HG03060 (cell line): ENCODE data around the gene SALL3.

Experiments used
- ATAC-seq: cut with Tn5 transposase; IDR thresholded peaks from one replicate; pipeline ENCODE4 v1.9.1; 2021; ENCODE audit warnings: low read depth, moderate number of reproducible peaks; ENCODE audit not compliant: unreplicated experiment

Gene SALL3

DNA sequence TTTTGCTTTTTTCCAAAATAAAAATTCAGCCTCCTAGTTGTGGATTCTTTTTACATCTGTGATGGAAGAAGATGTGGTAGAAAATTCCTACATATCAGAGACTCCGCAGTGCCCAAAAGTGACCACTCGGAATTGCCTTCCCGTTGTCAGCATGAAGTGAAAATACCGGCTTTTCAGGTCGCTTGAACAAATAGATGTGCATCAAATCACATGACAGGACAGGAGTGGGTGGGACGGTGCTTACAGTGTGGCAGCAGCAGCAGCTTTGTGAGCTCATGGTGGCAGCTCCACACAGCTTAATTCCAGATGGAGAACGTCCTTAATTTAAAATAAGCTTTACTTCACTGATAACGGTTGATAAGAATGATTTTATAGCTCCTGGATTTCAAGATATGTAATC lies 20.3 kb downstream of the SALL3 start:
- ATAC-seq, result no peak

DNA sequence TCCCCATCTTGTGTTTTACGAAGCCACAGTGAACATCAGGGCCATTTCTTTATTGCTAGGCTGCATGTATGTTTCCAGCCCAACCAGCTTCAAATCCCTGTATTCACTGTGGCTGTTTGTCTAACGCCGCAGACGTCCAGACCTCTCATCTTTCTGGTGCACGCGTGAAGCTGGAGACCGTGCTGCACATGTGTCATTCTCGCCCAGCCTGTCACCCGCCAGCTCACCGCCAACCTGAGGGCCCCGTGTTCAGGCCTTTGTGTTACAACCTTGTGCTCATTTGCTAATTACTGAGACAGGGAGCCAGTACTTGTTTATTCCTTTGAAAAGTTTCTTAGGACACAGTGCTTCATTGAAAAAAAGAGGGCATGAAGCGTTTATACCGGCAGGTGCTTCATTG lies 21.4 kb downstream of the SALL3 start:
- ATAC-seq, result no peak

DNA sequence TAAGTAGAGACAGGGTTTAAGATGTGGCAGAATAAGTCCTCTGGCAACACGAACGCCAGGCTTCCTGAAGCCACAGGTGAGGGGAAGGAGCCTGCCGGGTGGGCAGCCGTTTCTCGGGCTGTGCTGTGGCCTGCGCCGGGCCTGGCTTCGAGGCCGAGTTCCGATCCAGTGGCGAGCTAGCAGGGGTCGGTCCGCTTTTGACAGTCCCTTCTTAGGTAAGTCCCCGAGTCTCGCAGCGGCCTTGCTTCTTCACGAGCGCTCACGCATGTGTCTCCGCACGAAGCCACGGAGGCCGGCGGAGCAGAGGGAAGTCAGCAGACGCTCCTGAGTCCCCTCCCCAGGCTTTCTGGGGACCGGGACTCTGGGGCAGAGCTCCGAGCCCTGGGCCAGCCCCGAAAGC lies 26.0 kb downstream of the SALL3 start:
- no peak for ATAC-seq

DNA sequence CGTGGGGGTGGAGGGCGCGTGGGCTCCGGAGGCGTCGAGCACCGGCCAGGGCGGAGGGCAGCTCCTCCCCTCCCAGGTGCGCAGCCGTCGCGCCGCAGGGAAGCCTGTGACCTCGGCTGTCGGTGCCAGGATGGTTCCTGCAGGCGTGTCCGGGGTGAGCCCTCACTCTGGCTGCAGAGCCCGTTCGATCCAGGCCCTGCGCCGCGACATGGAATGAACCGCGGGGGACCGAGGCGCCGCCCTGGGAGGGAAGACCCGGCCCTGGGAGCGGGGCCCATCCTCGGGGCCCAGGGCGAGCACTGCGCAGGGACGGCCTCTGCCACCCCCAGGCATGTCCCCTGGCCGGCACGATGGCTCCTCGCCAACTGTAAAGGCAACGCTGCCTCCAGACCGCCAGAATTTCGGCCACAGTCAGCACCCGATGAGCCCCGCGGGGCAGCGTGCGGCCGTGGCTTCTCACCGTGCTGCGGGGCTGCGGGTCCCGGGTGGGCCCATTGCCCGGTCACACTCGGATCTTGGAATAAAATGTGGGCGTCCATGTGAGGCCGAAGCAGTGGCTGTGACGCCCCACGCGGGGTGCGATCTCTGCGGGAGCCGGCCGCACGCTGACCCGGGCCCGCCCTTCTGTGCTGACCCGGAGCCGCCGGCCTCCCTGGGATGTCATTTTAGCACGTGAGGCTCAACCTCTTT lies 26.6 kb downstream of the SALL3 start:
- ATAC-seq, result no peak

DNA sequence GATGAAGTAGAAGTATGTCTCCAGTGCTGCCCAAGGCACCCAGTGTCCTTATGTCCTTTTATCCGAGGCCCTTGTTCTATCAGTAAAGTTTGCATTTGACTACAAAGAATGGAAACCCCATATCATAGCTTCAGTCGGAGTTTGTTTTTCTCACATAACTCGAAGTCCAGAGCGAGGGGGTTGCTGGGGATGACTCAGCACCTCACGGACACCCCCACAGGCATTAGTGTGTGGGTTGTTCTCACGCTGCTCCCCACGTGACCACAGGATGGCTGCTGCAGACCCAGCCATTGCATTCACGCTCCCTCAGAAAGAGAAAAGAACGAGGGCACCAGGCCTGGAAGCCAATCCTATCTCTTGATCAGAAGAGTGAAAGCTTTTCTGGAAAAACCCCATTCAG lies 27.8 kb downstream of the SALL3 start:
- no peak for ATAC-seq

DNA sequence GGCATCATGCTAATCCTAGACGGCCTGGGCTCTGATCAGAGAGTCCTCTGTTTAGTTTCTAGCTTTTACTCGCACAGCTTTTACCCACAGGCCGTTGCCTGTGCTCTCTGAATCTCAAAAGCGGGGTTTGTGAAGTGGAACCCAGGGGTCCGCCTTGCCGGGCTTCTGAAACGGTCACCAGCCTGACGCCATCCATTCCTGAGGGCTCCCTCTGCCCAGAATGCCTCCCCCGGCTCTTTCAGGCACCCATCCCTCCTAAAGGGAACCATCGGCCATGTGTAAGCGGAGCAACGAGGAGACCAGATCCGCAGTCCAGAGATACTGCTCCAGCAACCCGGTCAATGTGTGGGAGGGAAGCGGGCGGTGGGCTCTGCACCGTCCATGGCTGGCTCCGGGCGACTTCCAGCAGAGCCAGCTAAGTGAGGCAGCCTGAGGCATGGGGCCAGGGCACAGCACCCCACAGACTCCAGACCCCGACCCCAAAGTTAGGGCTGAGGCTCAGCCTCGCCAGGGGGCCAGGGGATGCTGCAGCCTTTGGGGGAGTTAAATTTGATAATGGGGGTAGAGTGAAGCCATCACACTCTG lies 28.8 kb downstream of the SALL3 start:
- no peak for ATAC-seq

DNA sequence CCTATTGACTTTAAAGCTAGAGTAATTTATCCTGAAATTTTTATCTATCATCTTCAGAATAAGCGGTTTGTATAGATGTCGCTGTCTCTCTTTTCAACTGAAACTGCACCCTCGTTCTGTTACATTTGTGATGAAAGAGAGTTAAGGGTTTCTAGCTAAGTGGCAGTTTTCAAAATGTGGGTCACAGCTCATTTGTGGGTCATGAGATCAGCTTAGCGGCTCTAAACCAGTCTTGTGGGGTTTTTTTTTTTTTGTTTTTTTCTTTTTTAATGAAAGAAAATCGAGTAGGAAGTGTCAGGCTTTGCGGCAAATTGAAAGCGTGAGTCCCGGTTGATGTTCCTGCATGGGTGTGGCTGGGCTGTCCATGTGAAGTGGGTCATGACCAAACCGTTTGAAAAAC lies 31.2 kb downstream of the SALL3 start:
- no peak for ATAC-seq

DNA sequence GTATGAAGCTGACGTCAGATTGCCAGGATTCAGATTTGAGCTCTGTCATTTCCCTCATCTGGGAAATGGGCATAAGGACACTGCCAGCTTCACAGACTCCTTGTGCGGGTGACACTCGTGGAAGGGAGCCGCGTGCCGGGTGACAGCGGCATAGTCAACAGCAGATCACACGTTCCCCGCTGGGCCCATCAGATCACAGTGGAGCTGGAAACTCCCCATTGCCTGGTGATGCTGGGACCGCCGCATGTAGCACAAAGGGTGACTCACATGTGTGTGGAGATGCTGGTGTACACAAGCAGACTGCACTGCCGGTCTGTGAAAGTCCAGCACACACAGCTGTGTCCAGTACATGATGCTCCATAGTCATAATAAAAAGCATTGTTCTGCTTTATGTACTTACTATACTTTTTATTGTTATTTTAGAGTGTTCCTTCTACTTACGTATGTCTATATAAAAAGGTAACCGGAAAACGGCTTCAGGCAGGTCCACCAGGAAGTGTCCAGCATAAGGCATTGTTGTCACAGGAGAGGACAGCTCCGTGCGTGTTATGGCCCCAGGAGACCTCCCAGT lies 31.8 kb downstream of the SALL3 start:
- no peak for ATAC-seq

DNA sequence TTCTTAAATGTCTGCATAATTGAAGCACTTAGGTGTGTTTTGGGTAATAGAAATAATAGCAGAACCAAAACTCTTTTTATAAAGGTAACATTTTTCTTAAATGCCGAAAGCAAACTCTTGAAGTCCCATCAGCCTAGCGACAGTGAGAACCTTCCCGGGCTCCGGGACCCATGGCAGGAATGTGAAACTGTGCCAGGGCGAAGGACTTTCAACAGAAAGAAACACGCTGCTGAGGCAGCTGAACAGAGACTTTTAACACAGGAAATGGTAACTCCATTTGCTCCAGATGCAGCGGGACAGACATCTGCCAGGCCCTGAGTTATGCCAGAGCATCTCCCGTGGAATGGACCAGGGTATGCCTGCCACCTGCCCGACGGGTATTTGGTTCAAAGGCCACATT lies 34.3 kb downstream of the SALL3 start:
- no peak for ATAC-seq

DNA sequence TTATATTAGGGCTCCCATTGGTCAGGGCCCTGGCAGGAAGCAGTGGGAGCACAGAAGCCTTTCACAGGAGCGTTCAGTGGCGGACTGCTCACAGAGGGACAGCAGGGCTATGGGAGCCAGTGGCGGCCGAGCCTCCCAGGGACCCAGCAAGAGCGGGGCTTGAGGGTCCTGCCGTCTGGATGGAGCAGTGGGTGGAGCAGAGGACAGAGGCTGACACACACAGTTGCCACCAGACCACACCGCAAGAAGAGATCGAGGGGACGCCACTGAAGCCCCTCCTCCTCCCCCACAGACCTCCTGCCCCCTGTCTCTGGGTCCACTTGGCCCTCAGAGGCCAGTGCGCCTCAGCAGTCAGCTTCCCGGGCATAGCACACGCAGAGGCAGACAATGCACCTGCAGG lies 39.3 kb downstream of the SALL3 start:
- ATAC-seq, result no peak

DNA sequence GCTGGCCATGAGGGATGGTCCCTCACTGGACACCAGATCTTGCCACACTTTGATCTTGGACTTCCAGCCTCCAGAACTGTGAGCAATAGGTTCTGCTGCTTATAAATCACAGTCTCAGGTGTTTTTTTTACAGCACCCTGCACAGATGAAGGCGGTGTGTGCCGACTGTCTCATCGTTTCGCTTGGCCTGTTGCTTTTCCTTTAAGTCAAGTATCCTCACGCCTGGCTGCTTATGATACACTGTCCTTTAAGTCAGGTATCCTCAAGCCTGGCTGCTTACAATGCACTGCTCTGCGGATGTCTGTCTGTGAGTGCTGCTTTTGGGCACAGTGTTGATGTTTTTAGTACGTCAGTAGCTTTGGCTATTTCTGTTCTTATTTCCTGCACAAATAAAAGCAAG lies 40.3 kb downstream of the SALL3 start:
- ATAC-seq, result no peak

DNA sequence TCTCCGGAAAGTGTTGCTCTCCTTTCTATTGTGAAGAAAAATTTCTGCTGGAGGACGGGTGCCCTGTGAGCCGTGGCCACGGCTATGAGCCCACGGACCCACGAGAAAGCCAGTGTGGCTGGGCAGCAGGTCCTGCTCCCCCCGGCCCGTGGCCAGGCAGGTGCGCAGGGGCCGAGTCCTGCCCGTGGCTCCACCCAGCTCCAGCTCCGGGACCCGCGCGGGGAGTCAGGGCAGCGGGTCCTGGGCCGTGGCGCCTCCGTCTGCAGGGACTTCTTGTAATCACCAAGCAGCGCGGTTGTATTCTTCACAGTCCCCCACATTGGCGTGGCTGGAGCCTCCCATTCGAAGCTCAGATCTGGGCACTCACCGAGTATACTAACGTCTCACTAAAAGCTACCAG lies 43.0 kb downstream of the SALL3 start:
- no peak for ATAC-seq

DNA sequence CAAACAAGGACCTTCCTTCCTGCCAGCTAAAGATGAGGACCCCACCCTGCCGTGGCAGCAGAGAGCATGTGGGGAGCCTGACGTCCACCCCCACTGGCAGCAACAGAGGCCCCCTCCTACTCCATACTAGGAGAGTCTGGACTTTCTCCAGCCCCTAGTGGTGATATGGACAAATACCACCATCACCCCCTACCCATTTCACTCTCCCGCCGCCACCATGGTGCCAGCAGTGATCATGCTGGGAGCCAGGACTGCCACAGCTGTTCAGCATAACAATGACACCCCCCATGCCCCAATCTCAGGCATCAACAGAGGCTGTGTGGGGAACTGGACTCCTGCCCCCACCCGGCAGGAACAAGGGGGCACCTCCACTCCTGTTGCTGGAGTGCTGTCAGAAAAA lies 46.9 kb downstream of the SALL3 start:
- ATAC-seq, result no peak

DNA sequence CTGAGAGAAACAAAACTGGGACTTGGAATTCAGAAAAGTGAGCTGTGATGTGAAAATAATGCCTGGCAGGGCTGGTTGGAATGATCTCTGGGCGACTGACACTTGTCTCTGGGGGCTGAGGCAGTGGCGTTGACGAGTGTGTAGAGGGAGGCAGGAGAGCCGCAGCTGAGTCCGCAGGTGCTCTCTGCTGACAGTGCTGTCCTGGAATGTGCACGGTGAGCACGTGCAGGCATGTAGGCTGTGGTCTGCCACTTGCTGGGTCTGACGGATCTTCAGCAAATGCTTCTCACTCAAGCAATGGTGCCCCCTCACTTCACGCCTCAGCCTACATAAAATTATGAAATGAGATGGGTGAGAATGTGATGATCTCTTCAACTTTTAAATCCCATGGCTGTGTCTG lies 51.1 kb downstream of the SALL3 start:
- no peak for ATAC-seq

DNA sequence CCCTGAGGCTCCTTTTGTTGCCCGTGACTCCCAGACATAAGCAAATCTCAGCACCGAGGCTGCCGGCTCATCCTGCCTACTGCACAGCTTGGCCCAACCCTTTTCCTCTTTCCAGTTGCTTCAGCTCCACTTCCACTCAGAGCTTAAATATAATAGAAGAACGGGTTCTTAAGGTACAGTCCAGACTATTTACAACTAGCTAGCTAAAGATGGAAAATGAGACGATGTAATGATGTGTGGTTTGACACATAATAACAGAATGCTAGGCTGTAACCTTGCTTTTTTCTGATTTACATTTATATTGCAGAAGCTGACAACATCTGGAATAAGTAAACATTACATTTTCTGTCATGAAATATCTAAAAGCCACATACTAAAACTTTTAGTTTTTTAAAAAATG lies 62.7 kb downstream of the SALL3 start:
- no peak for ATAC-seq

DNA sequence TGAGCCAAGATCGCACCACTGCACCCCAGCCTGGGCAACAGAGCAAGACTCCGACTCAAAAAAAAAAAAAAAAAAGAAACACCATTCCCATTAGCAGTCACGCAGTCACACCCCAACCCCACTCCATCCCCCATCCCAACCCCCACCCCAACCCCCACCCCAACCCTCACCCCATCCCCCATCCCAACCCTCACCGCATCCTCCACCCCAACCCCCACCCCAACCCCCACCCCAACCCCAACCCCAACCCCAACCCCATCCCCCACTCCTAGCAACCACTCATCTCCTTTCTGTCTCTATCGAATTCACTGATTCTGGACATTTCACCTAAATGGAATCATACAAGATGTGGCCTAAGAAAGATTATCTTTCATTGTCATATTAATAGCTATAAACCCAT lies 63.7 kb downstream of the SALL3 start:
- no peak for ATAC-seq

DNA sequence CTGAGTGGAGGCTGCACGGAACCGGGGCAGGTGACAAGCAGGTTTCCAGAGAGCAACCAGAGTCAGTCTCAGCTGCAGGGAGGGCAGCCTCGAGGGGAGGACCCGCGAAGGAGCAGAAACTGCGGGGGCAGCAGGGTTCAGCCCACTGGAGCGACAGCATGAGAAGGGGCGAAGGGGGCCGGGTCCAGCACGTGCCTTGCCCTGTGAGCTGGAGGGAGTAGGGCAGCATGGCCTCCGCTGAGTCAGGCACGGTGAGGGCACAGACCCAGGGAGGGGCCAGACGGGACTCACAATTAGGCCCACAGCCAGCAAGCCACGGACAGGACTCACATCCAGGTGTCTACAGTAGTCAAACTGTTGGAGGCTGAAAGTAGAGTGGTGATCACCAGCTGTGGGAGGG lies 66.9 kb downstream of the SALL3 start:
- ATAC-seq, result no peak

DNA sequence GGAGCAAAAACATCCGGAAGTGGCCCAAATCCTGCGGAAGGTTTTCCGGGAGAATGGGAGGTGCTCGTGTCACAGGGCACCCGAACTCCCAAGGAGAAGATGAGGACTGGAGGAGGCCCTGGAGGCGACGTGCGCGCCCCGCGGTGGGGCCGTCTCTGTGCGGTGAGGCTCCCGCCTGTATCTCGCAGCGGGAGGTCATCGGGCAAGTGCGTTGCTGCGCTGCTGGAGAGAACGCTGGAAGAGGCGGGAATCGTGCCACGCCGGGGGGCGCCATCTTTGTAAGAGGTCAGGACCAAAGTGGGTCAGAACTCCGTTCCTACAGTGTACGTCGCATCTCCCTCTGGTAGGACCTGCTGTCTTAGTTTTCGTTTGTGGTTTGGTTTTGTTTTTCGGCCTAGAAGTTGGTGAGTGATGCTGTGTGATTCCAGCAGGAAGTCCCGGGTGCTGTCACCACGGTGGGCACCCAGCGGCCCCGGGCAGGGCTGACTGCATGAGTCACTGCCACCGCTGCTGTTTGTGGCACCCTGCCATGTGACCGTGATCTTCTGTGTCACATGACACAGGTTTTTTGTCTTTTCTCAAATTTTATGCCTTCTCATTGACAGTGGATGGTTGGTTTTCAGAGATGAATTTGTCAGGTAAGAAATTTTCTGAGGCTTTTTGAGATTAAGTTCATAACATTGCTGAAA lies 68.1 kb downstream of the SALL3 start:
- no peak for ATAC-seq

DNA sequence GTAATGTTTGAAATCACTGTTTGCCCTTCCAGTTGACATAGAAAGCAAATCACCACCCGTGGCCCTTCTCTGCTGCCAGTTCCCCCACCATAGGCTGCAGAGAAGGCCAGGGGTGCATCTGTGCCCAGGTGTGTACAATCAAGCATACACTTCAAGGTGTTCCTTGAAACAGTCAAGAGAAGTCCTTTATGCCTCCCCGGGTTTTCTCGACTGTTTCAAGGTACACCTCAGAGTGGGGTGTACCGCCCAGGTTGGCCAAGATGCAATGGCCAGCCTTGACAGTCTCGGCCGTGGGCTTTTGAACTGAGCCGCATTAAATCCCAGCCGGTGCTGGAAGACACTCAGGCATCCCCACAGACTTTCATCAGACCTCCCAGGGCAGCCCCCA lies 68.6 kb downstream of the SALL3 start:
- no peak for ATAC-seq

DNA sequence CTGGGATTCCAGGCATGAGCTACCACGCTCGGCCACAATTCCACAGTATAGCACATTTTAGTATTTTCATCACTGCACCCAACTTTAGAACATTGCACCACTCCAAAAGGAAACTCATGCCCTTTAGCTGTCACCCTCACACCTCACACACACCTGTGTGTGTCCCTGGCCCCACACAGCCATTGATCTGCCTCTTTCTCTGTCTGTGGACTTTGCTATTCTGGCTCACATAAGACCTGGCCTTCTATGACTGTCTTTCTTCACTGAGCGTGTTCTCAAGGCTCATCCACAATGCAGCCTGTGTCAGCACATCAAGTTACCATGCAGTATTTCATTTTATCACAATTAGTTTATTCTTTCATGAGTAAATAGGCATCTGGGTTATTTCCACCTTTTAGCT lies 69.9 kb downstream of the SALL3 start:
- no peak for ATAC-seq
